Stimulated activated naive B cell treated with anti-CD40 and anti-IgM and Interleukin-4, amounts not matched to agents 10 μg/mL and 1 μg/mL and 100 μg/mL, for 72 hours (primary cell): ENCODE results near the gene PIP5K1A.
"Not testable (repeated sequence)": the region's sequence is repeated elsewhere in the genome, so short reads cannot be mapped to it uniquely, and the experiment has no call there.

Experiments
- ATAC-seq, 2 donors: fragments of 150-1000 bp; cut with Tn5 transposase; replicated peaks; 2 replicates each; pipeline ENCODE4 v1.10.0; 2021; ENCODE audit warnings: moderate library complexity in 1 of 2
- DNase-seq: peaks from one replicate; pipeline ENCODE4 v3.0.0; 2021
- H3K27ac Mint-ChIP-seq: one replicate; pipeline ENCODE4 v1.8.0; 2022; ENCODE audit warnings: mild to moderate bottlenecking, mixed read lengths
- H3K27me3 Mint-ChIP-seq, 2 donors: one replicate each; pipeline ENCODE4 v1.8.0; 2022; ENCODE audit warnings: mixed read lengths in 2 of 2
- H3K36me3 Mint-ChIP-seq, 2 donors: one replicate each; pipeline ENCODE4 v1.8.0; 2022; ENCODE audit warnings: mixed read lengths in 2 of 2, mild to moderate bottlenecking in 1 of 2
- H3K4me1 Mint-ChIP-seq, 2 donors: one replicate each; pipeline ENCODE4 v1.8.0; 2022; ENCODE audit warnings: mixed read lengths in 2 of 2, mild to moderate bottlenecking in 1 of 2
- H3K4me3 Mint-ChIP-seq, 2 donors: one replicate each; pipeline ENCODE4 v1.8.0; 2022; ENCODE audit warnings: mild to moderate bottlenecking in 2 of 2, mixed read lengths in 2 of 2, moderate library complexity in 1 of 2
- H3K9me3 Mint-ChIP-seq, 2 donors: one replicate each; pipeline ENCODE4 v1.8.0; 2022; ENCODE audit warnings: mixed read lengths in 2 of 2, mild to moderate bottlenecking in 1 of 2

The PIP5K1A gene

DNA sequence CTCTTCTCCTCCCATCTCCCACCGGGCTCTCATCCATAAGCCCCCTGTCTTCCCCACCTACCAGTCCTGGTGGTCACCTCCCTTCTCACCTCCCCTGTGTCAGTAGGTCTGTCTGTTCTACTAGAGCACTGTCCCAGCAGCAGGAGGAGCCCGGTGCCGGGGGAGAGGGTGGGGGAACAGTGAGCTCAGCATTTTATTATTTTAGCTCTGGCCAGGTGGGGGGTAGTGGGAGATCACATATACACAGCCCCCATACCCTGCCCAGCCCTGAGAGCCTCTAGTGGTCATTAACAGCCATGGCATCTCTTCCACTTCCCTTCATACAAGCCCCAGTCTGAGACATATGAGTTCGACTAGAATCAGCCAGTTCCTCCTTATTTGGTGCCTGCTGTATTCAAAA, 22.5 kb upstream of the PIP5K1A start, which contains the start of gene TMOD4:
Gene TMOD4 (minus strand): TSS at position 119 of the 400 bp plus-strand sequence. CDS start 1,106 bp downstream, outside the sequence.
- H3K27me3 Mint-ChIP-seq, result no peaks in the 10 kb centered on the region
- H3K9me3 Mint-ChIP-seq, result no peaks in the 10 kb centered on the region
- peaks cover 57 to 69% of the 10 kb centered on the region in 2 donors for H3K36me3 Mint-ChIP-seq
- peak within 1 kb of the TSS; percentile 45 for H3K27ac Mint-ChIP-seq
- peaks cover 0 to 12% of the 10 kb centered on the region in 2 donors for H3K4me1 Mint-ChIP-seq
- no peak within 1 kb of the TSS for H3K4me3 Mint-ChIP-seq
- ATAC-seq (peak; percentile 84 to 88), DNase-seq (no peak)

DNA sequence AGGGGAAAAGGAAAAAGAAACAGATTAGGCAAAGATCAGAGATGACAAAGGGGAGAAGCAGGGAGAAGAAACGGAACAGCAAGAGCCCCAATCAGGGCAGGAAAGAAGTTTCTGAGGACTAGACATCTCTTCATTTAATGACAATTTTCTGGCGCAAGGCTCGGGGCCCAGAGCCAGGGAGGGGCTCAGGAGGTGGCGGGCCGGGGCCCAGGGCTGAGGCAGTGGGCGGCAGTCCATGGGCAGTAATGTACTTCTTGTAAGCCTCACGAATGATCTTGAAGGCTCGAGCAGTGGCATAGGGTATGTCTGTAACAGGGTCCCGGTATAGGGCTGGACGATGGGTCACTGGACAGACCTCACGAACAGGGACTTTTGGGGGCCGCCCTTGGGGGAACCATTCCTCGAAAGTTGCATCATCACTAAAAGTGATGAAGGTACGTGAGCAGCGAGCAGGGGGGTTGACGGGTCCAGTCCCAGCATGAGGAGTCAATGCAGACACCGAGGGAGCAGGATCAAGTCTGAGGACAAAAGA, 21.8 kb upstream of the PIP5K1A start:
- Mint-ChIP-seq H3K27ac (peak overlapping the region; percentile 26), H3K4me1 (peaks cover 0 to 12% of the 10 kb centered on the region in 2 donors), H3K4me3 (no peak overlapping the region), H3K9me3 (no peaks in the 10 kb centered on the region), H3K36me3 (peaks cover 60 to 72% of the 10 kb centered on the region in 2 donors), H3K27me3 (no peaks in the 10 kb centered on the region)
- DNase-seq (no peak), ATAC-seq (no peak)

DNA sequence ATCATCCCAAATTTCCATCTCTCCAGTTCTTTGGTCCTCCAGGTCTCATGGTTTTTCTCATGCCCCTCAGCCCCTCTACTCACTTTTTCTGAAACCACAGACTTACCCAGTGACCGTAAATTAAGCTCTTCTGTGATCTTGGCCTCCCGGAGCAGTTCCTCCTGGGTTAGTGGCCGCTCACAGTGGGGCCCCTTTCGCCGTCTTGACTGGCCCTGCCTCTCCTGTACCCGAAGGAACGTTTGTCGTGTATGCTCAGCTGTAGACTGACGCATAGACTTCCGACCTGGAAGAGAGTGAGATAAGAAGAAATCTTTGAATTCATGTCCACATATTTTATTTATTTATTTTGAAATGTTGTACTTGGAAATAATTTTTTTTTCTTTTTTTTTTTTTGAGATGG, 14.1 kb upstream of the PIP5K1A start:
- Mint-ChIP-seq H3K4me1 (peaks cover 12 to 15% of the 10 kb centered on the region in 2 donors), H3K4me3 (no peak overlapping the region), H3K27ac (no peak overlapping the region), H3K27me3 (no peaks in the 10 kb centered on the region), H3K36me3 (peaks cover 44 to 52% of the 10 kb centered on the region in 2 donors), H3K9me3 (no peaks in the 10 kb centered on the region)
- no peak for ATAC-seq
- no peak for DNase-seq

DNA sequence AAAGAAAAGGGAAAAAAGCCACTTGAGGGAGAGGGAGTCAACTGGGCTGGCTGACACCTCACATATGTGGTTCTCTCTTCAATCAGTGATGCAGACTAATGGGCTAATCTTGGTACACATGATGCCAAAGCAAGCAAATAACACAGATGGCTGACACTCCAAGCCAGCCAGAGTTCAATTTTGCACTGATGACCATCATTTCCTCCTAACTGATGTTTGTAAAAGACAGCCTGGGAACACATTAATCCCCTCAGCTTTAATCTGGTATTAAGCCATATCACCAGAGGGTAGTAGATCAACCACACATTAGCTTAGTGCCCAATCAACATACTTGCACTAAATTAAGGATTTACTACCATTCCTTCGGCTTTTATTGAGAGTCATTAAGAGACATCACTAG, 11.1 kb upstream of the PIP5K1A start:
- DNase-seq (no peak), ATAC-seq (no peak)
- H3K4me1 Mint-ChIP-seq, result peaks cover 16 to 22% of the 10 kb centered on the region in 2 donors
- peaks cover 0 to 3% of the 10 kb centered on the region in 2 donors for H3K27me3 Mint-ChIP-seq
- H3K36me3 Mint-ChIP-seq, result peaks cover 25 to 31% of the 10 kb centered on the region in 2 donors
- no peak overlapping the region for H3K4me3 Mint-ChIP-seq
- no peaks in the 10 kb centered on the region for H3K9me3 Mint-ChIP-seq
- no peak overlapping the region for H3K27ac Mint-ChIP-seq

DNA sequence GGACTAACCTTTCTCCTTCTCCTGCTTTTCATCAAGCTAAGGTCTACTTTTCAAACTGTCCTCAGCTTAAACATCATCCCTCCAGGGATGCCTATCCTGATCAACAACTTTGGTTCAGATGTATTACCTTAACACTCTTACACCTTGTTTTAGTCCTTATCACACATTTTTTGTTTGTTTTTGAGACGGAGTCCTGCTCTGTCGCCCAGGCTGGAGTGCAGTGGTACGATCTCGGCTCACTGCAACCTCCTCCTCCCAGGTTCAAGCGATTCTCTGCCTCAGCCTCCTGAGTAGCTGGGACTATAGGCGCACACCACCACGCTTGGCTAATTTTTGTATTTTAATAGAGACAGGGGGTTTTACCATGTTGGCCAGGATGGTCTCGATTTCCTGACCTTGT, 9.7 kb upstream of the PIP5K1A start:
- Mint-ChIP-seq H3K36me3 (peaks cover 14 to 18% of the 10 kb centered on the region in 2 donors), H3K4me1 (peaks cover 16 to 22% of the 10 kb centered on the region in 2 donors), H3K27ac (peak overlapping the region; percentile 100), H3K4me3 (peak overlapping the region; percentile 90 to 100)
- ATAC-seq, H3K27me3 Mint-ChIP-seq, DNase-seq, H3K9me3 Mint-ChIP-seq: not testable (repeated sequence)

DNA sequence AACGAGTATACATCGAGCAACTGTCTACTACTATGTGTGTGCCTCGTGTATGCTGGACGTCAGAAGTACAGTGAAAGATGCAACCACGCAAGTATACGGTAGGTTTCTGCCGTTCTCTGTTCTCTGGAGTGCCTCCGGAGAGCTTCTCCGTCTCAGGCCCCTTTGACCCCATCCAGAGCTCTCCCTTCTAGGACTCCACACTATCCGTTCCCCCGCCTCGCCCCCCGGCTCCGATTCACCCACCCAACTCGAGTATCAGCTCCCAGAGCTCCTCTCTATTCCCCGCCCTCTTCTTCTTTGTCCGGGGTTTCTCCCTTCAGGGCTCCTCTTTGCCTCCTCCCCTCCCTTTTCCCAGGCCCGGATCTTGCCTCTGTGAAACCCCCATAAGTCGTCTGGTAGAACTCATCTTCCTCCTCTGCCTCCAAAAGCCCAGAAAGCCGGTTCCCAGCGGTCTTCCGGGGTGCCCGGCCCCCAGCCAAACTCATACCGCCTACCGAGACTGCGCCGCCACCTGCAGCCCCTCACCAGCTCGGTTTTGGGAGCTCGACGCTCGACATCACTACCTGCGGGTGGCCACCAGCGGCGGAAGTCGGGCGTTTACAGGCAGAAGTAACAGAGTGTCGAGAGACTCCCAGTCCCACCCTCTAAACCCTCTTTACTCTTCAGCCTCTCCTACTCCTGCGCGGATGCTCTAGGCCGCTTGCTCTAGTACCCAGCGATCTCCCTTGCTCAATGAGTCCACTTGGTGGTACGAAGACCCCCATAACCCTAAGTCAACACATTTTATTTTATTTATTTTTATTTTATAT, 8.5 kb upstream of the PIP5K1A start, which contains the start of gene VPS72:
Gene VPS72 (minus strand): TSS at position 561 of the 809 bp plus-strand sequence. CDS start 76 bp downstream, at position 485.
- ATAC-seq (peak; percentile 95 to 97), DNase-seq (peak; percentile 83)
- H3K4me1 Mint-ChIP-seq, result peaks cover 16 to 22% of the 10 kb centered on the region in 2 donors
- peak within 1 kb of the TSS; percentile 90 to 100 for H3K4me3 Mint-ChIP-seq
- no peaks in the 10 kb centered on the region for H3K9me3 Mint-ChIP-seq
- peaks cover 0 to 3% of the 10 kb centered on the region in 2 donors for H3K27me3 Mint-ChIP-seq
- H3K27ac Mint-ChIP-seq, result peak within 1 kb of the TSS; percentile 100
- H3K36me3 Mint-ChIP-seq, result peaks cover 8 to 13% of the 10 kb centered on the region in 2 donors

DNA sequence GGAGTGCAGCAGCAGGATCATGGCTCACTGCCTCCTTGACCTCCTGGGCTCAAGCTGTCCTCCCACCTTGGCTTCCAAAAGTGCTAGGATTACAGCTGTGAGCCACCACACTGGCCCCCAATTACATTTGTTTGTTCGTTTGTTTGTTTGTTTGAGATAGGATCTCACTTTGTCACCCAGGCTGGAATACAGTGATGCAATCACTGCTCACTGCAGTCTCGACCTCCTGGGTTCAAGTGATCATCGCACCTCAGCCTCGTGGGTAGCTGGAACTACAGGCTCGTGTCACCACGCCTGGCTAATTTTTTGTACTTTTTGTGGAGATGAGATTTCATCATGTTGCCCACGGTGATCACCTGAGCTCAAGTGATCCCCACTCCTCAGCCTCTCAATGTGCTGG, 6.3 kb upstream of the PIP5K1A start:
- Mint-ChIP-seq H3K9me3 (no peaks in the 10 kb centered on the region), H3K4me1 (peaks cover 16 to 28% of the 10 kb centered on the region in 2 donors), H3K36me3 (peaks cover 2 to 4% of the 10 kb centered on the region in 2 donors), H3K27me3 (peaks cover 0 to 3% of the 10 kb centered on the region in 2 donors), H3K4me3 (no peak overlapping the region), H3K27ac (no peak overlapping the region)
- ATAC-seq (no peak), DNase-seq (no peak)

DNA sequence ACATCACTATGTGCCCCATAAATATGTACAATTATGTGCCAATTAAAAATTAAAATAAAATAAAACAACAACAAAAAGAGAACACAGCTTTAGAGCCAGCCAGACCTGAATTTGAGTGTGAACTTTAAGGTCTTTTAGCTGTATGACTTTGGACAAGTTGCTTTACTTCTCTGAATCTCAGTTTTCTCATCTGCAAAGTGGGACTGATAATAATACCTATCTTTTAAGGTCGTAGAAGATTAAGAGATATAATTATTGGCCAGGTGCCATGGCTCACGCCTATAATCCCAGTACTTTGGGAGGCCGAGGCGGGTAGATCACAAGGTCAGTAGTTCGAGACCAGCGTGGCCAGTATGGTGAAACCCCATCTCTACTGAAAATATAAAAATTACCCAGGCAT, 5.0 kb upstream of the PIP5K1A start:
- peaks cover 0 to 3% of the 10 kb centered on the region in 2 donors for H3K27me3 Mint-ChIP-seq
- ATAC-seq (no peak), DNase-seq (no peak)
- H3K4me1 Mint-ChIP-seq, result peaks cover 15 to 27% of the 10 kb centered on the region in 2 donors
- H3K9me3 Mint-ChIP-seq, result no peaks in the 10 kb centered on the region
- H3K27ac Mint-ChIP-seq, result no peak overlapping the region
- peaks cover 2 to 5% of the 10 kb centered on the region in 2 donors for H3K36me3 Mint-ChIP-seq
- no peak overlapping the region for H3K4me3 Mint-ChIP-seq

DNA sequence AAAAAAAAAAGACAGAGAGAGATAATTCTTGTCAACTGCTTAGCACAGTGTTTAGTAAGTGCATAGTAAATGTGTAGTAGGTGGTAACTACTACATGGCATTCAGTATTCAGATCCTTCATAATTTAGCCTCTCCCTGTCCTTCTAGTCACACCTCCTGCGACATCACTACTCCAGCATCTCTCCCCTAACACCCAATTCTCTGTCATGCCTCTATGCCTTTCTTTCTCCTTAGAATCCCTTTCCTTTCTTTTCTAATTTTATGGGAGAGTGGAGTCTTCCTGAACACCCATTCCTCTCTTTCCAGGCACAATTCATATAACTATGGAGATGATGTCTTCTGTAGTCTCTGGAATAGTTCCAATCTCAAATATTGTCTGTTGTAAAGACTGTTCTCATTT, 4.5 kb upstream of the PIP5K1A start:
- H3K9me3 Mint-ChIP-seq, result no peaks in the 10 kb centered on the region
- peaks cover 7 to 9% of the 10 kb centered on the region in 2 donors for H3K36me3 Mint-ChIP-seq
- peaks cover 11 to 22% of the 10 kb centered on the region in 2 donors for H3K4me1 Mint-ChIP-seq
- H3K27ac Mint-ChIP-seq, result no peak overlapping the region
- ATAC-seq, result no peak
- DNase-seq, result no peak
- no peak overlapping the region for H3K4me3 Mint-ChIP-seq
- peaks cover 0 to 3% of the 10 kb centered on the region in 2 donors for H3K27me3 Mint-ChIP-seq

DNA sequence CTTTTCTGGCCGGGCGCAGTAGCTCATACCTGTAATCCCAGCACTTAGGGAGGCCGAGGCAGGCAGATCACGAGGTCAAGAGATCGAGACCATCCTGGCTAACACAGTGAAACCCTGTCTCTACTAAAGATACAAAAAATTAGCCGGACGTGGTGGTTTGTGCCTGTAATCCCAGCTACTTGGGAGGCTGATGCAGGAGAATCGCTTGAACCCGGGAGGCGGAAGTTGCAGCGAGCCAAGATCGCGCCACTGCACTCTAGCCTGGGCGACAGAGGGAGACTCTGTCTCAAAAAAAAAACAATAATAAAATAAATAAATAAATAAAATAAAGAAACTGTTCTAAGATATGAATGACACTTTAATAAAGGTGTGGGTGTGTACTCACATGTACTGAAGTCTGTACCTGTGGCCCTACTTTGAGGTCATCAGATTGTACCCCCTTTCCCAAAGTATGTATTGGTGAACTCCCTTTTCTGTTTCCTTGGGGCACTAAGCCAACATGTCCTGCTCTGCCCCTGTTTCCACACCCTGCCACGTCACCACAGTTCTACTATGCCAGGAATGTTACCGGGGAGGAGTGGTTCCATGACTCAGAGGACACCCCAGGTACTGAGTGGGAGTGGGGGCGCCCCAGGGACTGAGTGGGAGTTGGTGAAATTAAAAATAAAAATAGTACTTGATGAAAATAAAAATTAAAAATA, 3.3 kb upstream of the PIP5K1A start:
- not testable (repeated sequence) for H3K27me3 Mint-ChIP-seq, ATAC-seq, H3K4me3 Mint-ChIP-seq, DNase-seq, H3K9me3 Mint-ChIP-seq
- peak overlapping the region; percentile 31 for H3K27ac Mint-ChIP-seq
- peaks cover 17 to 28% of the 10 kb centered on the region in 2 donors for H3K4me1 Mint-ChIP-seq
- H3K36me3 Mint-ChIP-seq, result peaks cover 13 to 18% of the 10 kb centered on the region in 2 donors

DNA sequence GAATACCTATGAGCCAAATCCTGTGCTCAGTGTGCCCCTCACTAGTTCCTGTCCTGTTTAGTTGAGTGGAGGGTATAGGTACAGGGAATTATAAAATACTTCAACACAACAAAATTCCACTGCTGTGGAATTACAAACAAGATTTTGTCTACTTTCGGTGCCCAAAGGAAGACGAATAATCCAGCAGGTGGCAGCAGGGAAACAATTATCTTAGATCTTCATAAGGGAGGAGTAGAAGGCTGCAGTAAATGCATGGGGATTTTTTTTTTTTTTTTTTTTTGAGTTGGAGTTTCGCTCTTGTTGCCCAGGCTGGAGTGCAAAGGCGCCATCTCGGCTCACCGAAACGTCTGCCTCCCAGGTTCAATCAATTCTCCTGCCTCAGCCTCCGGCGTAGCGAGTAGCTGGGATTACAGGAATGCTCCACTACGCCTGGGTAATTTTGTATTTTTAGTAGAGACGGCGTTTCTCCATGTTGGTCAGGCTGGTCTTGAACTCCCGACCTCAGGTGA, 2.0 kb upstream of the PIP5K1A start:
- peaks cover 15 to 20% of the 10 kb centered on the region in 2 donors for H3K36me3 Mint-ChIP-seq
- peak; percentile 44 for DNase-seq
- H3K27ac Mint-ChIP-seq, result peak overlapping the region; percentile 67
- H3K4me3 Mint-ChIP-seq, result peak overlapping the region; percentile 63 to 64
- peaks cover 15 to 29% of the 10 kb centered on the region in 2 donors for H3K4me1 Mint-ChIP-seq
- no peaks in the 10 kb centered on the region for H3K9me3 Mint-ChIP-seq
- H3K27me3 Mint-ChIP-seq, result no peaks in the 10 kb centered on the region
- peak; percentile 38 to 50 for ATAC-seq

DNA sequence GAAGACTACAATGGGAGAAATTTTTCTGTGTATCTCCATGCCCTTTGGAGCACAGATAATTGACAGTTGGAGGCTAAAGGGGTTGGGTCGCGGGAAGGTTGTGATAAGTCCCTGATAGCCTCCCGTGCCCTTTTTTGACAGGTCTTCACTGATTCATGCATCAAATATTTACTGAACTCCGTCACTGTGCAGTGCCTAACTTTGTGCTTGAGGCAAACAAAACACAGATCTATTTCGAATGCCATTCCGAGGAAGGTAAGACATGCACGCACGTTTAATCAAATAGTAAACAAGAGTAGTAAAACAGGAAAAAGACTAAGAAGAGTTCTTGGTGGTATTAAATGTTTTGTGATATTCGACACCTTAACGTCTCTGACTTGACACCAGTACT, 494 bp upstream of the PIP5K1A start:
- no peaks in the 10 kb centered on the region for H3K27me3 Mint-ChIP-seq
- no peaks in the 10 kb centered on the region for H3K9me3 Mint-ChIP-seq
- no peak for ATAC-seq
- H3K4me1 Mint-ChIP-seq, result peaks cover 18 to 40% of the 10 kb centered on the region in 2 donors
- no peak for DNase-seq
- peak overlapping the region; percentile 99 for H3K27ac Mint-ChIP-seq
- H3K36me3 Mint-ChIP-seq, result peaks cover 21 to 28% of the 10 kb centered on the region in 2 donors
- H3K4me3 Mint-ChIP-seq, result peak overlapping the region; percentile 96 to 97

DNA sequence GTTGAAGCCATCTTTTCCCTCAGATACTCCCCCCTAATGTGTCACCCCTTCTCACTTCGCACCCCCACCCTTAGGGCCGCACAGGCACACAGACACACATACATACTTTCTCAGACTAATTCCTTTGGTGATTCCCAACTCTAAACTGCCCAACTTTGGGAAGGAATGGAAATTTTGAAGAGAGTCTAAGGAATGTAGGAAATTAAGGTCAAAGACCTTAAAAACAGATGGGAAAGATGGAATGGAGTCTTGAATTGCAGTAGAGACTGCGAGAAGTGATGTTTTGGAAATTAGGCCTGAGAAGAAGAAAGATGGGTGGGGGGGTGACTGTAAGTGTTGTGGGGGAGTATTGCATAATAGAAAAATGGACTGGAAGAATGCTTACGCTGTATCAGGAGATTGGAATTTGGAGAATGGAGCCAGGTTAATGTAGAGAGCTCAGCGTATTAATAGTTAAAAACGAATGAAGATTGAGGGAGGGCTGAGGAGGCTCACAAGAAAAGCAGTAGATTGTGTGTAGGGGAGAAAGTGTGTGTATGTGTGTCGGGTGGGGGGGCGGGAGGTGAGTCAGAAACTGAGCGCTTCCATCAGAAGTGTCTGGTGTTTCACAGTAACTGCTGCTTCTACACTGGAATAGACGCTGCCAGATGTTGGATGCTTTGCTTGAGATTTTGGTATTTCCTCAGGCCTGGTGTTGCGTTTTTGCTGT, 1.7 kb downstream of the PIP5K1A start:
- DNase-seq (no peak), ATAC-seq (no peak)
- Mint-ChIP-seq H3K27ac (peak overlapping the region; percentile 99), H3K36me3 (peaks cover 21 to 28% of the 10 kb centered on the region in 2 donors), H3K4me1 (peaks cover 18 to 44% of the 10 kb centered on the region in 2 donors), H3K27me3 (no peaks in the 10 kb centered on the region), H3K4me3 (peak overlapping the region; percentile 96 to 97), H3K9me3 (no peaks in the 10 kb centered on the region)
